ENCODE results near the gene NKAIN2.

- TF ChIP-seq ZKSCAN1 (IDR thresholded peaks at IDR 0.05; ENCODE audit: low read depth, low read length) (no peak), CBX8 (IDR thresholded peaks at IDR 0.05; ENCODE audit: borderline replicate concordance, extremely low read depth, low read depth, low read length, poor library complexity, severe bottlenecking) (no peak), HMGN3 (IDR thresholded peaks at IDR 0.05; ENCODE audit: borderline replicate concordance, extremely low read depth, insufficient read length, low read depth, low read length) (no peak), ZBTB8A (IDR thresholded peaks at IDR 0.05; ENCODE audit: partially characterized antibody) (no peak), MTA1 (IDR thresholded peaks at IDR 0.05; ENCODE audit: borderline replicate concordance) (no peak), EP300 (IDR thresholded peaks at IDR 0.05; ENCODE audit: low read length) (no peak), ATF3 (IDR thresholded peaks at IDR 0.05) (no peak), ATF3 (CRISPR knock-in tag; conservative IDR thresholded peaks at IDR 0.05) (no peak), MNT (conservative IDR thresholded peaks at IDR 0.05) (no peak), KAT7 (CRISPR knock-in tag; IDR thresholded peaks at IDR 0.05; ENCODE audit: borderline replicate concordance) (no peak), KDM5B (IDR thresholded peaks at IDR 0.05; ENCODE audit: insufficient replicate concordance, low read depth, low read length) (no peak), CEBPB (tag; IDR thresholded peaks at IDR 0.05) (no peak), BRD4 (IDR thresholded peaks at IDR 0.05) (no peak)
These were observed 38.9 kb upstream of the NKAIN2 start for GRCh38 chr6:123764722-123765121.
